ENCODE data around the gene FNDC3B. TPM values are rescaled to one million over a fixed set of nuclear protein-coding genes. Genes with fewer than 3 reads are reported as not detected.
A peak's percentile ranks its signal among the peaks of the same experiment; 100 is the strongest.

FNDC3B gene
- total and polyA plus RNA-seq, 7 donors, result 16.2 to 93.9 (median 50.3) TPM

DNA sequence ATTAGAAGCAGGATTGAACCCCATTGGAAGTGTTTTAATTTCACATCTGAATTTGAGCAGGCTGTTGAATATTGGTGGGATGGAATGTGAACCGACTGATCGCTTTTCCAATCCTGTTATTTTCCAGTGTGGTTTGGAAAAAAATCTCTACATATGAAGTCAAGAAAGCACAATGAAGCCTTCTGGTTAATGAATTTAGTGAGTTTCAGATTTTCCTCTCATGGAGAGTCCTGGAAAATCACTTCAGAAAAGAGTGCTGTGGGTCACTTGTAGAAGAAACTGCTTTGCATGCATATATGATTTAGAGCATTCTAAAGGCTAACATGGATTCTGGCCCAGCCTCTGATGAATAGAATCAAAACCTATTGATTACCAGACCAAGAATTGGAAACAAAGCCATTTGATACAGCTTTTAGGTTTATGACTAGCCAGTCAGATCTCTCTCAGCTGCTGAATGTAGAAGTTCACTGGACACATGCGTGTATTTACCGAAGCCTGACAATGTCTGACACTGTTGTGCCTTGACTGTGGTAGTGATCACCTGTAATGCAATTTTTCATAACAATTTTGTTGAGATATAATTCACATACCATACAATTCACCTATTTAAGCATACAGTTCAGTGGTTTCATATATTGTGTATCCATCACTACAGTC is 121.9 kb downstream of the FNDC3B start:
- H3K36me3 ChIP-seq, result no peaks in the 10 kb centered on the region
- intact Hi-C loops (cut with DNase I), result no loop called here
- no peaks in the 10 kb centered on the region for H3K27me3 ChIP-seq
- no peak for DNase-seq
- peak overlapping the region in 1 of 4 donors; percentile 50 for H3K27ac ChIP-seq
- no peaks in the 10 kb centered on the region for H3K9me3 ChIP-seq
- 93 to 98% methylated on average over 4 of the region's 4 CpGs for WGBS, 2 donors
- TF ChIP-seq EP300 (IDR thresholded peaks at IDR 0.05), result no peak
- no peak for TF ChIP-seq POLR2AphosphoS5 (IDR thresholded peaks at IDR 0.05)
- TF ChIP-seq, protein P1, sequence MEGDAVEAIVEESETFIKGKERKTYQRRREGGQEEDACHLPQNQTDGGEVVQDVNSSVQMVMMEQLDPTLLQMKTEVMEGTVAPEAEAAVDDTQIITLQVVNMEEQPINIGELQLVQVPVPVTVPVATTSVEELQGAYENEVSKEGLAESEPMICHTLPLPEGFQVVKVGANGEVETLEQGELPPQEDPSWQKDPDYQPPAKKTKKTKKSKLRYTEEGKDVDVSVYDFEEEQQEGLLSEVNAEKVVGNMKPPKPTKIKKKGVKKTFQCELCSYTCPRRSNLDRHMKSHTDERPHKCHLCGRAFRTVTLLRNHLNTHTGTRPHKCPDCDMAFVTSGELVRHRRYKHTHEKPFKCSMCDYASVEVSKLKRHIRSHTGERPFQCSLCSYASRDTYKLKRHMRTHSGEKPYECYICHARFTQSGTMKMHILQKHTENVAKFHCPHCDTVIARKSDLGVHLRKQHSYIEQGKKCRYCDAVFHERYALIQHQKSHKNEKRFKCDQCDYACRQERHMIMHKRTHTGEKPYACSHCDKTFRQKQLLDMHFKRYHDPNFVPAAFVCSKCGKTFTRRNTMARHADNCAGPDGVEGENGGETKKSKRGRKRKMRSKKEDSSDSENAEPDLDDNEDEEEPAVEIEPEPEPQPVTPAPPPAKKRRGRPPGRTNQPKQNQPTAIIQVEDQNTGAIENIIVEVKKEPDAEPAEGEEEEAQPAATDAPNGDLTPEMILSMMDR (IDR thresholded peaks at IDR 0.05), result no peak
- no peak for TF ChIP-seq POLR2A (IDR thresholded peaks at IDR 0.05)
- H3K4me3 ChIP-seq, result no peak overlapping the region
- H3K4me1 ChIP-seq, result peaks cover 0 to 25% (median 13%) of the 10 kb centered on the region in 4 donors

GRCh38 chr3:172161959-172162358 is 122.6 kb downstream of the FNDC3B start:
- Histone ChIP-seq H3K27me3 (no peaks in the 10 kb centered on the region), H3K4me1 (peaks cover 0 to 18% (median 8%) of the 10 kb centered on the region in 4 donors), H3K36me3 (no peaks in the 10 kb centered on the region), H3K9me3 (no peaks in the 10 kb centered on the region), H3K27ac (no peak overlapping the region), H3K4me3 (no peak overlapping the region)
- no peak for DNase-seq
- intact Hi-C loops (cut with DNase I), result no loop called here
- TF ChIP-seq, protein P1 (IDR thresholded peaks at IDR 0.05), result no peak
- TF ChIP-seq POLR2AphosphoS5 (IDR thresholded peaks at IDR 0.05) (no peak), EP300 (IDR thresholded peaks at IDR 0.05) (no peak), POLR2A (IDR thresholded peaks at IDR 0.05) (no peak)
- 95 to 97% methylated on average over 9 of the region's 9 CpGs for WGBS, 2 donors

DNA sequence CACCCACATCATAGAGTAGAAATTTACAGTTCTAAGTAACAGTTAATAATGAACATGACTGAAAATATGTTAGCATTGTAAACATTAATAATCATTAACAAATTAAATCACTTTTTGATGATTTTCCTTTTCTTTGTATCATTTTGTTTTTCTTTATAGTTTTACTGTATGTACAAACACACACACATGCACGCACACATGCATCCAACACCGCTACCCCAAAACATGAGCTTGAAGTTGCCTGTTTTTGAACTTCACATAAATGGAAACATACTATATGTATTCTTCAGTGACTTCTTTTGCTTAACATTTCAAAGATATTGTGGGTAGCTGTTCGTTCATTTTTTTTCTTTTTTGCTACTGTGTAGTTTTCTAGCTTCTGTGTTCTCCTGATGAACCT is 123.9 kb downstream of the FNDC3B start:
- H3K36me3 ChIP-seq, result no peaks in the 10 kb centered on the region
- no peak for DNase-seq
- WGBS, 2 donors, result 95 to 97% methylated on average over 3 of the region's 3 CpGs
- intact Hi-C loops (cut with DNase I), result no loop called here
- H3K9me3 ChIP-seq, result no peaks in the 10 kb centered on the region
- H3K27ac ChIP-seq, result no peak overlapping the region
- H3K27me3 ChIP-seq, result no peaks in the 10 kb centered on the region
- H3K4me3 ChIP-seq, result no peak overlapping the region
- H3K4me1 ChIP-seq, result peaks cover 0 to 28% (median 13%) of the 10 kb centered on the region in 4 donors
- TF ChIP-seq, protein P1 (IDR thresholded peaks at IDR 0.05), result no peak
- TF ChIP-seq POLR2A (IDR thresholded peaks at IDR 0.05) (no peak), EP300 (IDR thresholded peaks at IDR 0.05) (no peak), POLR2AphosphoS5 (IDR thresholded peaks at IDR 0.05) (no peak)

- DNase-seq, result no peak
- Histone ChIP-seq H3K4me3 (no peak overlapping the region), H3K27me3 (no peaks in the 10 kb centered on the region), H3K36me3 (no peaks in the 10 kb centered on the region), H3K27ac (no peak overlapping the region), H3K4me1 (peaks cover 0 to 41% (median 24%) of the 10 kb centered on the region in 4 donors), H3K9me3 (no peaks in the 10 kb centered on the region)
- WGBS, 2 donors, result 94% methylated on average over 6 of the region's 6 CpGs
- TF ChIP-seq POLR2A (IDR thresholded peaks at IDR 0.05) (no peak), POLR2AphosphoS5 (IDR thresholded peaks at IDR 0.05) (no peak), EP300 (IDR thresholded peaks at IDR 0.05) (no peak)
- TF ChIP-seq, protein P1 (IDR thresholded peaks at IDR 0.05), result no peak
- intact Hi-C loops (cut with DNase I), result no loop called here
Measured at GRCh38 chr3:172164620-172165362, 125.4 kb downstream of the FNDC3B start.
